Tibial nerve (tissue), 4 donors: Measurements from ENCODE around the gene RWDD2A. TPM values are rescaled to one million over a fixed set of nuclear protein-coding genes. Genes with fewer than 3 reads are reported as not detected.
"Not testable (repeated sequence)": the region's sequence is repeated elsewhere in the genome, so short reads cannot be mapped to it uniquely, and the experiment has no call there.

Source experiments
- DNase-seq, 2 donors: peaks; one replicate each; pipeline ENCODE4 v3.0.0-alpha.2; 2019; ENCODE audit warnings: low spot score in 2 of 2
- H3K27ac ChIP-seq, 4 donors: fragments of 200-600 bp; sonication (generic) in 3 of 4; one replicate each; pipeline ENCODE4 v1.5.1; 2017 to 2019; ENCODE audit warnings: mild to moderate bottlenecking in 1 of 4
- H3K27me3 ChIP-seq, 2 donors: fragments of 200-600 bp; sonication (generic) in 1 of 2; one replicate each; pipeline versions ENCODE4 v1.5.1 to v1.6.0; 2017 to 2019
- H3K36me3 ChIP-seq, 3 donors: fragments of 200-600 bp; sonication (generic); one replicate each; pipeline ENCODE4 v1.5.1; 2018 to 2019
- H3K4me1 ChIP-seq, 4 donors: fragments of 200-600 bp; sonication (generic) in 3 of 4; one replicate each; pipeline ENCODE4 v1.5.1; 2017 to 2019
- H3K4me3 ChIP-seq, 4 donors: fragments of 200-600 bp; sonication (generic) in 3 of 4; one replicate each; pipeline ENCODE4 v1.5.1; 2017 to 2019; ENCODE audit warnings: mild to moderate bottlenecking in 1 of 4, moderate library complexity in 1 of 4
- H3K9me3 ChIP-seq, 4 donors: fragments of 200-600 bp; sonication (generic) in 3 of 4; one replicate each; pipeline ENCODE4 v1.5.1; 2017 to 2019
- CTCF ChIP-seq, 5 experiments: fragments of 200-600 bp in 3 of 5; fragments of 450-650 bp in 2 of 5; sonication (generic) in 3 of 5; IDR thresholded peaks; one replicate each; pipeline ENCODE4 v1.5.1; 2016 to 2019; ENCODE audit warnings: antibody characterized with exemption in 5 of 5, mild to moderate bottlenecking in 3 of 5, moderate library complexity in 2 of 5
- EP300 ChIP-seq, 2 donors: sonication (generic); formaldehyde crosslinking; IDR thresholded peaks; one replicate each; pipeline ENCODE4 v1.6.1; 2017; ENCODE audit warnings: antibody characterized with exemption in 2 of 2, mild to moderate bottlenecking in 1 of 2
- POLR2A ChIP-seq, 2 donors: fragments of 450-650 bp; IDR thresholded peaks; one replicate each; pipeline ENCODE4 v1.6.1; 2017; ENCODE audit warnings: antibody characterized with exemption in 2 of 2, mild to moderate bottlenecking in 2 of 2, moderate library complexity in 2 of 2
- WGBS, 2 donors: methylation state at CpG; one replicate each; pipeline ENCODE4 v1.1.5; 2018; 5-methylcytosine and 5-hydroxymethylcytosine counted together
- total RNA-seq, 4 donors: library from RNA; depleted of rRNA; stranded (reverse); fragments of >200 nt; gene quantifications; one replicate each; pipeline ENCODE4 v1.1.0, GENCODE V29; 2016

Gene RWDD2A
- total RNA-seq, 4 donors from 2014 or later = 2.2 to 4.2 (median 3.0) TPM

- Histone ChIP-seq H3K4me3 (no peak overlapping the region), H3K4me1 (no peaks in the 10 kb centered on the region), H3K36me3 (peaks cover 0 to 58% (median 0%) of the 10 kb centered on the region in 3 donors), H3K27me3 (no peaks in the 10 kb centered on the region), H3K27ac (no peak overlapping the region), H3K9me3 (no peaks in the 10 kb centered on the region)
- WGBS, 2 donors = 94 to 98% methylated on average over 2 of the region's 2 CpGs
- TF ChIP-seq CTCF (IDR thresholded peaks at IDR 0.05) (no peak), POLR2A (IDR thresholded peaks at IDR 0.05) (no peak), EP300 (IDR thresholded peaks at IDR 0.05) (no peak)
- no peak for DNase-seq
Observed at GRCh38 chr6:83185096-83185495, 8.1 kb upstream of the RWDD2A start.

GRCh38 chr6:83188501-83188900 lies 4.7 kb upstream of the RWDD2A start:
- Histone ChIP-seq H3K36me3 (peaks cover 0 to 35% (median 0%) of the 10 kb centered on the region in 3 donors), H3K27ac (no peak overlapping the region), H3K4me1 (peaks cover 0 to 17% (median 2%) of the 10 kb centered on the region in 4 donors), H3K4me3 (no peak overlapping the region), H3K27me3 (no peaks in the 10 kb centered on the region), H3K9me3 (no peaks in the 10 kb centered on the region)
- WGBS, 2 donors = 79 to 82% methylated on average over 3 of the region's 3 CpGs
- TF ChIP-seq POLR2A (IDR thresholded peaks at IDR 0.05) = no peak
- TF ChIP-seq EP300 (IDR thresholded peaks at IDR 0.05) = no peak
- no peak for TF ChIP-seq CTCF (IDR thresholded peaks at IDR 0.05)
- no peak for DNase-seq

DNA sequence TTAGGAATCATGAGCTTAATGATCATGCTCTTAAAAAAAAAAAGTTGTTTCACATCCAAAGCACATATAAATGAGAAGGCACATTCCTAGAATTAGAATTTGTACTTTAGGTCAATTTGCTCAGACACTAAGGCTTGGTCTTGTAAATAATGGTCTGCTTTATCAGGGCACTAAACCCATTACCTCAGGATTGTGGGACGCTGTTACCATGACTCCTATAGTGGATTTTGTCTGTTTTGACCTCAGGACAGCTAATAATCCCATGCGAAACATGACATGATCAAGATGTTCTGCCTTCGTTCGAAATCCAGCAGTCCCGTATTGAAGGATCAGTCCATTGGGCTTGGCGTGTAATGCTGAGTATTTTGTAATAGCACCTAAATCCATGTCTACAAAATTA lies 2.5 kb upstream of the RWDD2A start:
- H3K4me3 ChIP-seq = no peak overlapping the region
- no peak overlapping the region for H3K27ac ChIP-seq
- 92 to 95% methylated on average over 6 of the region's 6 CpGs for WGBS, 2 donors
- H3K27me3 ChIP-seq = no peaks in the 10 kb centered on the region
- DNase-seq = no peak
- TF ChIP-seq CTCF (IDR thresholded peaks at IDR 0.05) (no peak), POLR2A (IDR thresholded peaks at IDR 0.05) (no peak), EP300 (IDR thresholded peaks at IDR 0.05) (no peak)
- H3K9me3 ChIP-seq = no peaks in the 10 kb centered on the region
- H3K4me1 ChIP-seq = peaks cover 0 to 26% (median 4%) of the 10 kb centered on the region in 4 donors
- H3K36me3 ChIP-seq = peaks cover 0 to 17% (median under 1%) of the 10 kb centered on the region in 3 donors

DNA sequence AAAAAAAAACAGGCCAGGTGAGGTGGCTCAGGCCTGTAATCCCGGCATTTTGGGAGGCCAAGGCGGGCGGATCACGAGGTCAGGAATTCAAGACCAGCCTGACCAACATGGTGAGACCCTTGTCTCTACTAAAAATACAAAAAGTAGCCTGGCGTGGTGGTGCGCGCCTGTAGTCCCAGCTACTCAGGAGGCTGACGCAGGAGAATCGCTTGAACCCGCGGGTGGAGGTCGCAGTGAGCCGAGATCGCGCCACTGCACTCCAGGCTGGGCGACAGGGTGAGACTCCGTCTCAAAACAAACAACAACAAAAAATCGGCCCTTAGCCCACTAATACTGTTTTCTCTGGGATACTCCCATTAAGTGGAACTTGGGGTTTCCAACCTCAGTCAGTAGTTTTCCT lies 1.2 kb upstream of the RWDD2A start:
- peaks cover 0 to 26% (median 4%) of the 10 kb centered on the region in 4 donors for H3K4me1 ChIP-seq
- not testable (repeated sequence) for H3K9me3 ChIP-seq, DNase-seq, H3K27ac ChIP-seq, H3K27me3 ChIP-seq
- peaks cover 0 to 22% (median 3%) of the 10 kb centered on the region in 3 donors for H3K36me3 ChIP-seq
- 85 to 88% methylated on average over 18 of the region's 18 CpGs for WGBS, 2 donors
- peak overlapping the region in 3 of 4 donors; percentile 79 to 99 (median 81) for H3K4me3 ChIP-seq

GRCh38 chr6:83192456-83192855 lies 701 bp upstream of the RWDD2A start:
- DNase-seq = no peak
- Histone ChIP-seq H3K4me3 (peak overlapping the region; percentile 79 to 99 (median 85)), H3K27me3 (no peaks in the 10 kb centered on the region), H3K27ac (peak overlapping the region; percentile 61 to 92 (median 83)), H3K36me3 (peaks cover 0 to 27% (median 3%) of the 10 kb centered on the region in 3 donors), H3K9me3 (no peaks in the 10 kb centered on the region), H3K4me1 (peaks cover 0 to 26% (median 4%) of the 10 kb centered on the region in 4 donors)
- 0% methylated on average over 4 of the region's 4 CpGs for WGBS, 2 donors
- TF ChIP-seq POLR2A (IDR thresholded peaks at IDR 0.05) (no peak), CTCF (IDR thresholded peaks at IDR 0.05) (no peak), EP300 (IDR thresholded peaks at IDR 0.05) (no peak)
